Psoas muscle (tissue), 8 donors: ENCODE measurements around the gene TM9SF2. TPM values are rescaled to one million over a fixed set of nuclear protein-coding genes. Genes with fewer than 3 reads are reported as not detected.
"Not testable (repeated sequence)": the region's sequence is repeated elsewhere in the genome, so short reads cannot be mapped to it uniquely, and the experiment has no call there.

ENCODE experiments used
- ATAC-seq, 4 donors: fragments of 200-7000 bp; cut with Tn5 transposase; one replicate each; pipeline ENCODE4 v1.9.1; 2020; ENCODE audit warnings: moderate library complexity in 3 of 4, mild to moderate bottlenecking in 2 of 4
- DNase-seq, 2 donors: peaks; one replicate each; pipeline ENCODE4 v3.0.0-alpha.2; 2020
- H3K27ac ChIP-seq: fragments of 200-600 bp; one replicate; pipeline ENCODE4 v1.8.0; 2022
- H3K27me3 ChIP-seq, 3 donors: fragments of 200-600 bp in 1 of 3; one replicate each; pipeline versions ENCODE4 v1.6.1 to v1.8.0; 2013 to 2022; ENCODE audit warnings: low read length in 2 of 3, mild to moderate bottlenecking in 2 of 3, moderate library complexity in 1 of 3; ENCODE audit not compliant: insufficient read depth in 3 of 3
- H3K36me3 ChIP-seq, 2 donors: fragments of 200-600 bp in 1 of 2; one replicate each; pipeline versions ENCODE4 v1.6.1 to v1.8.0; 2013 to 2022; ENCODE audit warnings: low read depth in 1 of 2, mild to moderate bottlenecking in 1 of 2, moderate library complexity in 1 of 2; ENCODE audit not compliant: insufficient read depth in 1 of 2
- H3K4me1 ChIP-seq: fragments of 200-600 bp; one replicate; pipeline ENCODE4 v1.8.0; 2022
- H3K4me3 ChIP-seq: fragments of 200-600 bp; one replicate; pipeline ENCODE4 v1.8.0; 2022; ENCODE audit warnings: mild to moderate bottlenecking
- H3K9me3 ChIP-seq: fragments of 200-600 bp; one replicate; pipeline ENCODE4 v1.8.0; 2022
- CTCF ChIP-seq: fragments of 200-600 bp; IDR thresholded peaks from one replicate; pipeline ENCODE4 v1.8.0; 2022; ENCODE audit warnings: antibody characterized with exemption
- WGBS, 3 donors: extraction: QIAGEN DNeasy Blood & Tissue Kit; methylation state at CpG; one replicate each; pipeline versions ENCODE4 v1.1.6 to v1.1.7; 2013; 5-methylcytosine and 5-hydroxymethylcytosine counted together
- intact Hi-C, 2 donors: fragments of 100-400 bp; cut with DNase I; formaldehyde crosslinking; loops; one replicate each; pipeline versions ENCODE4 v1.11.0 to v1.14.2; 2022
- long read RNA-seq, 2 donors: library from polyadenylated mRNA; unstranded; transcript quantifications; one replicate each; pipeline ENCODE4 v2.0.0, GENCODE V29; 2021
- polyA plus RNA-seq, 3 donors: library from polyadenylated mRNA; stranded (reverse); fragments of 200-250 nt; gene quantifications; one replicate each; pipeline ENCODE4 v1.2.3, GENCODE V29; 2013
- total RNA-seq, 4 donors: library from RNA; stranded (reverse); fragmentation: NEBNext Ultra II Directional in 2 of 4; extraction: Animal tissue kit (Norgen Biotek cat#: 25700) in 2 of 4; gene quantifications; one replicate each; pipeline versions ENCODE4 v1.2.1 to v1.2.4, GENCODE V29; 2021 to 2023
- donor health status: healthy with polysubstance abuse.
- donor health status: DM: no; HTN: no; CAD: no; lungs with moderate emphysema.
- donor health status: Bipolar disorder and iron deficiency.
- donor health status: healthy.
- donor health status: DM: yes; HTN: yes; CAD: no.
- donor health status: DM: no; HTN: no; CAD: no.
- donor health status: DM: no; HTN: no; CAD: no.
- donor health status: DM: yes; HTN: yes; CAD: no.

TM9SF2 gene, protein sequence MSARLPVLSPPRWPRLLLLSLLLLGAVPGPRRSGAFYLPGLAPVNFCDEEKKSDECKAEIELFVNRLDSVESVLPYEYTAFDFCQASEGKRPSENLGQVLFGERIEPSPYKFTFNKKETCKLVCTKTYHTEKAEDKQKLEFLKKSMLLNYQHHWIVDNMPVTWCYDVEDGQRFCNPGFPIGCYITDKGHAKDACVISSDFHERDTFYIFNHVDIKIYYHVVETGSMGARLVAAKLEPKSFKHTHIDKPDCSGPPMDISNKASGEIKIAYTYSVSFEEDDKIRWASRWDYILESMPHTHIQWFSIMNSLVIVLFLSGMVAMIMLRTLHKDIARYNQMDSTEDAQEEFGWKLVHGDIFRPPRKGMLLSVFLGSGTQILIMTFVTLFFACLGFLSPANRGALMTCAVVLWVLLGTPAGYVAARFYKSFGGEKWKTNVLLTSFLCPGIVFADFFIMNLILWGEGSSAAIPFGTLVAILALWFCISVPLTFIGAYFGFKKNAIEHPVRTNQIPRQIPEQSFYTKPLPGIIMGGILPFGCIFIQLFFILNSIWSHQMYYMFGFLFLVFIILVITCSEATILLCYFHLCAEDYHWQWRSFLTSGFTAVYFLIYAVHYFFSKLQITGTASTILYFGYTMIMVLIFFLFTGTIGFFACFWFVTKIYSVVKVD
- total RNA-seq (10 to 100 TPM; 30.6 to 45.2 (median 42.7) TPM), polyA plus RNA-seq (10 to 100 TPM; 28.5 to 58.6 (median 33.3) TPM)
- long read RNA-seq, donor 1, transcript TM9SF2-201 (17 exons, 3,430 nt) = major isoform, 89 of 99 reads
- long read RNA-seq, donor 1, partial matches to known transcripts = 3 of 99 reads
- long read RNA-seq, donor 1, other reads (novel, unspliced or antisense) = 7 of 99 reads
- long read RNA-seq, donor 2, transcript TM9SF2-201 (17 exons, 3,430 nt) = major isoform, 154 of 177 reads
- long read RNA-seq, donor 2, partial matches to known transcripts = 7 of 177 reads
- long read RNA-seq, donor 2, other reads (novel, unspliced or antisense) = 16 of 177 reads

- DNase-seq = peak; percentile 98 to 99
- H3K4me3 ChIP-seq = peak within 1 kb of the TSS; percentile 82
- H3K9me3 ChIP-seq = no peaks in the 10 kb centered on the region
- intact Hi-C loops = loop anchor here in 1 of 2 donors (5.0 kb wide), 1 partner anchor 59 kb away; no protein-coding TSS in a partner anchor
- no peaks in the 10 kb centered on the region for H3K36me3 ChIP-seq
- TF ChIP-seq CTCF = no peak
- peak within 1 kb of the TSS; percentile 90 for H3K27ac ChIP-seq
- WGBS, 3 donors = 0% methylated on average over 54 to 55 of the region's 55 CpGs
- peak; percentile 82 to 88 (median 86) for ATAC-seq
- no peaks in the 10 kb centered on the region for H3K27me3 ChIP-seq
- H3K4me1 ChIP-seq = peaks cover 65% of the 10 kb centered on the region
These were observed at the start of gene TM9SF2 for GRCh38 chr13:99501184-99501847. Gene TM9SF2 (plus strand): TSS chr13:99501472. CDS start chr13:99501607, 135 bp downstream.

- ATAC-seq = no peak
- Histone ChIP-seq H3K27me3 (peaks cover 0 to 7% (median 3%) of the 10 kb centered on the region in 3 donors), H3K36me3 (no peaks in the 10 kb centered on the region), H3K4me3 (no peak overlapping the region), H3K27ac (no peak overlapping the region), H3K9me3 (peaks cover 6% of the 10 kb centered on the region), H3K4me1 (no peaks in the 10 kb centered on the region)
- DNase-seq = no peak
- TF ChIP-seq CTCF = no peak
- 78 to 88% (median 83%) methylated on average over 9 of the region's 9 CpGs for WGBS, 3 donors
- intact Hi-C loops = no loop called here
These were observed 46.6 kb upstream of the TM9SF2 start for GRCh38 chr13:99454518-99455183.

GRCh38 chr13:99459099-99459850 is 42.0 kb upstream of the TM9SF2 start:
- ATAC-seq (no peak), DNase-seq (no peak)
- H3K4me1 ChIP-seq = no peaks in the 10 kb centered on the region
- H3K27ac ChIP-seq = no peak overlapping the region
- 86 to 88% (median 86%) methylated on average over 10 of the region's 10 CpGs for WGBS, 3 donors
- H3K4me3 ChIP-seq = no peak overlapping the region
- H3K9me3 ChIP-seq = peaks cover 6% of the 10 kb centered on the region
- peaks cover 0 to 3% (median 0%) of the 10 kb centered on the region in 3 donors for H3K27me3 ChIP-seq
- no peak for TF ChIP-seq CTCF
- intact Hi-C loops = no loop called here
- no peaks in the 10 kb centered on the region for H3K36me3 ChIP-seq

DNA sequence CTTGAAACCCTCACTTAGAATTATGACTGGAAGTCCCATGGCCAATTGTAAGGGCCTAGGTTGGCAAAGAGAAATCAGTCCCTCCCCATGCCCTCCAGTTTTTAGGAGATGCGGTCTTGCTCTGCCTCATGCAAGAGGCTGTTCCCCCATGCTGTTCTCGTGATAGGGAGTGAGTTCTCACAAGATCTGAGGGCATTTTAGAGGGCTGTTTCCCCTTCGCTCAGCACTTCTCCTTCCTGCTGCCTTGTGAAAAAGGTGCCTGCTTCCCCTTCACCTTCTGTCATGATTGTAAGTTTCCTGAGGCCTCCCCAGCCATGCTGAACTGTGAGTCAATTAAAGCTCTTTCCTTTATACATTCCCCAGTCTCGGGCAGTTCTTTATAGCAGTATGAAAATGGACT is 40.5 kb upstream of the TM9SF2 start:
- H3K9me3 ChIP-seq, intact Hi-C loops, H3K4me3 ChIP-seq, H3K4me1 ChIP-seq, H3K27me3 ChIP-seq, ATAC-seq, DNase-seq, H3K27ac ChIP-seq, H3K36me3 ChIP-seq: not testable (repeated sequence)
- 59 to 77% (median 66%) methylated on average over 4 of the region's 4 CpGs for WGBS, 3 donors
